Measurements from ENCODE around the gene AURKA. TPM values are rescaled to one million over a fixed set of nuclear protein-coding genes. Genes with fewer than 3 reads are reported as not detected.
A peak's percentile ranks its signal among the peaks of the same experiment; 100 is the strongest.

AURKA gene
- total RNA-seq, 1 experiment from 2014 or later, result 92.0 TPM

DNA sequence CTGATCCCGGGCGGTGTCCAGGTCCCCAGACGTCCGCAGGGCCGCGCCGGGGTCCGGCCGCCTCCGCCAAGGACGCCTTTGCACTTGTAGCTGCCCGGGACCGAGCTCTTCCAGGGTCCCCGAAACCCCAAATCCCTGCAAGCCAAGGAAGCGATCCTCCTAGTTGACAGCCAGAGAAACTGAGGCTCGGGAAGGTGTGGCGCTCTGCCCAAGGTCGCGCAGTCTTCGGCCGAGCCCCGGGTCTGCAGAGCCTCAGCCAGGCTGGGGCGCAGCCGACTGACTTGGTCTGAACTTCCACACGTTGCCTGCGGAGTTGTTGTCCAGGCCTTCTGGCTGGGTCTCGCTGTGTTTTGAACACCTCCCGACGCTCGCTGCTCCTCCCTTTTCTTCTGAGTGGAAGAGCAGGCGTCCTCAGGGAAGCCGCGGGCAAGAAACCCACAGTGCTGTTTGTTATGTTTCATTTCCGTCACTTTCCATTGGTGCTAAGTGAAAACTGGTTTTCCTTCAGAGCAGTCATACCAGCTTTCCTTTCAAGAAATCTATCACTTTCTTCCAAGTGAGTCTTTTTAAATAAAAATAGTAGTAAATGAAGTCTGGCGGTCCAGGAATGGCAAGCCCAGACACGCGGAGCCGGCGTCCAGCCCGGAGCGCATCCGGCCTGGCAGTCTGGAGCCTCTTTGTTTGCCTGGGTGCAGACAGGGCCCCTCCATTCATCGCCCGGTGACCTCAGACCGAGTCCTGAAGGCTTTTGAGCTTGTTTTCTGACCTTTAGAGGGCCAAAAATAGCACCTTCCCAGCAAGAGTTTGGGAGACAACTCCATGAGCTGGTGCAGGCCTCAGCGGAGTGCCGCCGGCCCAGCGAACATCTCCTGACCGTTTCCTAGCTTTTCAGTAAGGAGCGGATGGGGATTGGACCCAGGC lies 32.5 kb downstream of the AURKA start:
- intact Hi-C loops (cut with micrococcal nuclease; ENCODE audit: unreplicated experiment), result no loop called here
- Histone ChIP-seq H4K20me1 (ENCODE audit: insufficient read depth) (0 out of 2 replicates have a peak, but pooled peaks cover 3% of the 10 kb centered on the region), H3K27ac (no peak overlapping the region), H3K9me2 (ENCODE audit: insufficient read depth) (no peaks in the 10 kb centered on the region), H3K4me3 (peak overlapping the region; percentile 91), H2AFZ (peak overlapping the region; percentile 100), H3K4me2 (peak overlapping the region; percentile 95), H3K4me1 (replicated peaks; ENCODE audit: insufficient read depth) (peaks cover 17% of the 10 kb centered on the region), H3K27me3 (ENCODE audit: insufficient read depth, low read depth) (peaks cover 27% of the 10 kb centered on the region), H3K9me3 (ENCODE audit: insufficient read depth, low read depth) (no peaks in the 10 kb centered on the region), H3K36me3 (ENCODE audit: low read depth) (no peaks in the 10 kb centered on the region), H3F3A (ENCODE audit: insufficient read depth, low read depth) (peaks cover 9% of the 10 kb centered on the region), H3K79me2 (ENCODE audit: low read depth) (no peaks in the 10 kb centered on the region)
- ChIA-PET POLR2A (ENCODE audit: unreplicated experiment) (interaction anchor here (0.6 kb wide), 2 partner anchors 37 to 1558 kb away, joined by 4 to 7 read pairs; no protein-coding TSS in a partner anchor), CTCF (interaction anchor here (0.6 to 1.0 kb wide), 3 partner anchors 29 to 895 kb away, joined by 5 to 7 read pairs (median 7); partner anchors contain the start of genes AURKA and CSTF1)
- TF ChIP-seq, protein P1, sequence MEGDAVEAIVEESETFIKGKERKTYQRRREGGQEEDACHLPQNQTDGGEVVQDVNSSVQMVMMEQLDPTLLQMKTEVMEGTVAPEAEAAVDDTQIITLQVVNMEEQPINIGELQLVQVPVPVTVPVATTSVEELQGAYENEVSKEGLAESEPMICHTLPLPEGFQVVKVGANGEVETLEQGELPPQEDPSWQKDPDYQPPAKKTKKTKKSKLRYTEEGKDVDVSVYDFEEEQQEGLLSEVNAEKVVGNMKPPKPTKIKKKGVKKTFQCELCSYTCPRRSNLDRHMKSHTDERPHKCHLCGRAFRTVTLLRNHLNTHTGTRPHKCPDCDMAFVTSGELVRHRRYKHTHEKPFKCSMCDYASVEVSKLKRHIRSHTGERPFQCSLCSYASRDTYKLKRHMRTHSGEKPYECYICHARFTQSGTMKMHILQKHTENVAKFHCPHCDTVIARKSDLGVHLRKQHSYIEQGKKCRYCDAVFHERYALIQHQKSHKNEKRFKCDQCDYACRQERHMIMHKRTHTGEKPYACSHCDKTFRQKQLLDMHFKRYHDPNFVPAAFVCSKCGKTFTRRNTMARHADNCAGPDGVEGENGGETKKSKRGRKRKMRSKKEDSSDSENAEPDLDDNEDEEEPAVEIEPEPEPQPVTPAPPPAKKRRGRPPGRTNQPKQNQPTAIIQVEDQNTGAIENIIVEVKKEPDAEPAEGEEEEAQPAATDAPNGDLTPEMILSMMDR (conservative IDR thresholded peaks at IDR 0.05), result no peak
- no peak for TF ChIP-seq EZH2 (IDR thresholded peaks at IDR 0.05; ENCODE audit: low read depth)
- DNase-seq, result peak; percentile 40 to 56
- TSS peak; percentile 30 for BruUV-seq (replicated peaks)

GRCh38 chr20:56358600-56359211 lies 33.3 kb downstream of the AURKA start, which contains the start of gene FAM210B:
Gene FAM210B, plus strand, starts transcription at chr20:56358974. Its CDS starts 32 bp downstream, at chr20:56359006.
- H3K4me3 ChIP-seq, result peak within 1 kb of the TSS; percentile 91
- H3K36me3 ChIP-seq (ENCODE audit: low read depth), result no peaks in the 10 kb centered on the region
- no TSS peak for BruUV-seq (replicated peaks)
- H2AFZ ChIP-seq, result peak within 1 kb of the TSS; percentile 100
- peaks cover 9% of the 10 kb centered on the region for H3F3A ChIP-seq (ENCODE audit: insufficient read depth, low read depth)
- DNase-seq, result peak; percentile 75 to 89
- no peaks in the 10 kb centered on the region for H3K9me3 ChIP-seq (ENCODE audit: insufficient read depth, low read depth)
- peaks cover 35% of the 10 kb centered on the region for H3K27me3 ChIP-seq (ENCODE audit: insufficient read depth, low read depth)
- CTCF ChIA-PET, result interaction anchor here (0.6 to 1.0 kb wide), 3 partner anchors 29 to 896 kb away, joined by 5 to 7 read pairs (median 7); partner anchors contain the start of genes AURKA and CSTF1
- intact Hi-C loops (cut with micrococcal nuclease; ENCODE audit: unreplicated experiment), result no loop called here
- H3K4me2 ChIP-seq, result peak within 1 kb of the TSS; percentile 95
- TF ChIP-seq EZH2 (IDR thresholded peaks at IDR 0.05; ENCODE audit: low read depth), result no peak
- TF ChIP-seq, protein P1 (conservative IDR thresholded peaks at IDR 0.05), result no peak
- POLR2A ChIA-PET (ENCODE audit: unreplicated experiment), result no interaction called here
- H3K79me2 ChIP-seq (ENCODE audit: low read depth), result no peaks in the 10 kb centered on the region
- no peak within 1 kb of the TSS for H3K27ac ChIP-seq
- 0 out of 2 replicates have a peak, but pooled peaks cover 3% of the 10 kb centered on the region for H4K20me1 ChIP-seq (ENCODE audit: insufficient read depth)
- H3K9me2 ChIP-seq (ENCODE audit: insufficient read depth), result no peaks in the 10 kb centered on the region
- H3K4me1 ChIP-seq (replicated peaks; ENCODE audit: insufficient read depth), result peaks cover 17% of the 10 kb centered on the region

DNA sequence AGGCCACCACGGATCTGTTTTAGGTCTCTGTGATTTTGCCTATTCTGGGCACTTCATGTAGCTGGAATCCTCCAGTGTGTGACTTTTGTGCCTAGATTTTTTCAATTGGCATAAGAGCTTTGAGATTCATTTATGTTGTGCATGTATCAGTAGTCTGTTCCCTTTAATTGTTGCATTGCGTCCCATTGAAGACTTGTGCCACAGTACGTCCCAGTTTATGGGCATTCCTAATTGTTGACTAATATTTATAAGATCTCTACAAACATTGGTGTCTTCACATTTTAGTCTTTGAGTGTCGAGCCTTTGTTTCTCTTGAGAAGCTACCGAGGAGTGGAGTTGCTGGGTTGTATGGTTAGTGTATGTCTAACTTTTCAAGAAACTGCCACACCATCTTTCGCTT lies 33.9 kb downstream of the AURKA start:
- no peaks in the 10 kb centered on the region for H3K9me2 ChIP-seq (ENCODE audit: insufficient read depth)
- 0 out of 2 replicates have a peak, but pooled peaks cover 3% of the 10 kb centered on the region for H4K20me1 ChIP-seq (ENCODE audit: insufficient read depth)
- H3K79me2 ChIP-seq (ENCODE audit: low read depth), result no peaks in the 10 kb centered on the region
- no TSS peak for BruUV-seq (replicated peaks)
- DNase-seq, result peak in 1 of 2 experiments; percentile 74
- TF ChIP-seq, protein P1 (conservative IDR thresholded peaks at IDR 0.05), result no peak
- TF ChIP-seq EZH2 (IDR thresholded peaks at IDR 0.05; ENCODE audit: low read depth), result no peak
- H3K27ac ChIP-seq, result no peak overlapping the region
- ChIA-PET CTCF (no interaction called here), POLR2A (ENCODE audit: unreplicated experiment) (no interaction called here)
- H3F3A ChIP-seq (ENCODE audit: insufficient read depth, low read depth), result peaks cover 9% of the 10 kb centered on the region
- intact Hi-C loops (cut with micrococcal nuclease; ENCODE audit: unreplicated experiment), result no loop called here
- no peaks in the 10 kb centered on the region for H3K9me3 ChIP-seq (ENCODE audit: insufficient read depth, low read depth)
- H3K4me2 ChIP-seq, result peak overlapping the region; percentile 81
- H3K36me3 ChIP-seq (ENCODE audit: low read depth), result no peaks in the 10 kb centered on the region
- H3K4me3 ChIP-seq, result peak overlapping the region; percentile 59; the same call in 1 of the 2 replicates
- H3K4me1 ChIP-seq (replicated peaks; ENCODE audit: insufficient read depth), result peaks cover 17% of the 10 kb centered on the region
- peak overlapping the region; percentile 71 for H2AFZ ChIP-seq
- peaks cover 41% of the 10 kb centered on the region for H3K27me3 ChIP-seq (ENCODE audit: insufficient read depth, low read depth)
